ENCODE data around the gene TNS1. TPM values are rescaled to one million over a fixed set of nuclear protein-coding genes. Genes with fewer than 3 reads are reported as not detected.
A peak's percentile ranks its signal among the peaks of the same experiment; 100 is the strongest.
"Not testable (repeated sequence)": the region's sequence is repeated elsewhere in the genome, so short reads cannot be mapped to it uniquely, and the experiment has no call there.

The TNS1 gene
- total and polyA plus RNA-seq, 5 donors = 243 to 647 (median 513) TPM

DNA sequence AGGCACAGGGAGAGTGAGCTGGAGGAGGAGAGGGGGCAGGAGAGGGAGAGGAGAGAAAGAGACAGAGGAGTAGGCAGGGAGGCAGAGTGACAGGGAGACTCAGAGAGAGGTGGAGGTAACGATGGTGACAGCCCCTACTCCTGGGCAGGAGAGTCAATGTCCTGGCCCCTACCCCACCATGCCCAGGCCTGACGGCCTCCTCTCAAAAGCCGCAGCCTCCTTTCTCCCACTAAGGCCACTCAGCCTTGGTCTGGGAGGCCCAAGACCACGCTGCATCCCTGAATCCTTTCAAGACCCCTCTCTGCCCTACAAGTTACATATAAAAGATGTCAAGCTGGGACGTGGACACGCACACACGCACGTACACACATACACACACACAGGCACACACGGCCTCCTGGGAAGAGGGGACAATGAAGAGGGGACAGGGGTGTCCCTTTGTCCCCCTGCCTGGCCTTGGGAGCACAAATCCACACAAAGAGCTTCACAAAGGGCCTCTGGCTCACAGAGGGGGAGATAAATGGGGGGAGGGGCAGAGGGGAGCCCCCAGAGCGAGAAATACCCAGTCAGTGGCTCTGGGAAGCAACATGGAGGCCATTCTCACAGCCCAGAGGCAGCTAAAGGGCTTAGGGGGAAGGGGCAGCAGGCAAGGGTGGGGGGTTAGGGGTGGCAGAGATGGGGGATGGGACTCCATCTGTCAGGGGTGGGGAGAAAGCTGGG, 19.5 kb upstream of the TNS1 start:
- intact Hi-C loops (cut with DNase I) = no loop called here
- Histone ChIP-seq H3K4me1 (ENCODE audit: control insufficient read depth, insufficient read depth, low read length) (peaks cover 15% of the 10 kb centered on the region), H3K27me3 (ENCODE audit: control insufficient read depth, insufficient read depth) (no peaks in the 10 kb centered on the region), H3K9me3 (ENCODE audit: control insufficient read depth, low read length) (no peaks in the 10 kb centered on the region), H3K4me3 (ENCODE audit: low read length) (no peak overlapping the region), H3K27ac (ENCODE audit: low read length) (peak overlapping the region; percentile 71)
- no peak for DNase-seq
- 94% methylated on average over 10 of the region's 10 CpGs for WGBS
- ATAC-seq = no peak

DNA sequence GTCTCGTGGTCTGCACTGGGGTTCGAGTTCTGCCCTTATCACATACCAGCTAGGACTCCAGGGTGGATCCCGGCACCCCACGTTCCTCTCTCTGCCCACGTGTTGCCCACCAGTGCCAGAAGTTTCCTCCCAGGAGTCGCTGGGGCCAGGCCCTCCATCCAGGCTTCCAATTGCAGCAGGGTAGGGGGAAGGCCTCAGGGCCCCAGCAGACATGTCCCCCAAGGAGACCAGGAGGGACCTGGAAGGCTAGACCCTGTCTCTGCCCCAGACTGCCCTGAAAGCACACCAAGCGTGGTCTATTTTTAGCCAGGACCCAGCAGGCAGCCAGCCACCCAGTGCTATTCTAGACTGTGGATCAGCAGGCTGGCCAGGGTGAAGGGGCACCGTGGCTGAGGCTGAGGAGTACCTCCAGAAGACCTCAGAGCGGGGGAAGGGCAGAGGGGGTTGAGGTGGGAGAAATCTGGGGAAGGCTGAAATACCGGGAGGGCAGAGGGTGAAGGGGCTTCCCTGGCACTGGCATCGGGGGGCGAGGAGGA, 18.8 kb upstream of the TNS1 start:
- Histone ChIP-seq H3K27ac (ENCODE audit: low read length) (peak overlapping the region; percentile 71), H3K9me3 (ENCODE audit: control insufficient read depth, low read length) (no peaks in the 10 kb centered on the region), H3K4me1 (ENCODE audit: control insufficient read depth, insufficient read depth, low read length) (peaks cover 22% of the 10 kb centered on the region), H3K27me3 (ENCODE audit: control insufficient read depth, insufficient read depth) (no peaks in the 10 kb centered on the region), H3K4me3 (ENCODE audit: low read length) (no peak overlapping the region)
- intact Hi-C loops (cut with DNase I) = no loop called here
- ATAC-seq (peak; percentile 51 to 66), DNase-seq (peak in 2 of 3 donors; percentile 83)
- WGBS = 68% methylated on average over 12 of the region's 12 CpGs

DNA sequence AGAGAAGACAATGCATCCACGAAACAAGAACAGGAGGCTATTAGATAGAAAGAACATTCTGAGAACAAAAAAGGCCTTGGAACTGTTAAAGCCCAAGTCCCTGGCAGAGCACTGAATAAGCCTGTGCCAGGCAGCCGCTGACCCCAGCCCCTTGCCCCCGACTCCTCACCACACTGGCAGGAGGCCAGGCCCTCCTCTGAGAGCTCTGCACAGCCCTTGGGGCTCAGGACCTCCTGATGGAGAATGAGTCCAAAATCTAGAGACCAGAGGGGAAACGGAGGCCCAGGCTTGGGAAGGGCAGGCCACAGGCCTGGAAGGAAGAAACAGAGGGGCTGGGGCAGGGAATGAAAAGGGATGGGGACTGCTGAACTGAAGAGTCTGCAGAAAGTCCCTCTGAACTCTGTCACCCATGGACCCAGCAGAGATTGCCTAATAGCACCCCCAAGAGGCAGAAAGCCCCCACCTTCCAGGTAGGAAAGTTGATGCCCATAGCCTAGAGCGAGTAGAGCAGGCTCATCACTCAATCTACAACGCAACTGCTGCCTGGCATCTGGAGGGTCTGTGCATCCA, 18.3 kb upstream of the TNS1 start:
- Histone ChIP-seq H3K27me3 (ENCODE audit: control insufficient read depth, insufficient read depth) (no peaks in the 10 kb centered on the region), H3K4me3 (ENCODE audit: low read length) (no peak overlapping the region), H3K9me3 (ENCODE audit: control insufficient read depth, low read length) (no peaks in the 10 kb centered on the region), H3K4me1 (ENCODE audit: control insufficient read depth, insufficient read depth, low read length) (peaks cover 25% of the 10 kb centered on the region), H3K27ac (ENCODE audit: low read length) (peak overlapping the region; percentile 26)
- 81% methylated on average over 6 of the region's 6 CpGs for WGBS
- intact Hi-C loops (cut with DNase I) = no loop called here
- ATAC-seq = no peak
- DNase-seq = peak in 1 of 3 donors; percentile 43

GRCh38 chr2:218020281-218020680, 17.5 kb upstream of the TNS1 start:
- H3K27me3 ChIP-seq (ENCODE audit: control insufficient read depth, insufficient read depth) = no peaks in the 10 kb centered on the region
- H3K9me3 ChIP-seq (ENCODE audit: control insufficient read depth, low read length) = no peaks in the 10 kb centered on the region
- H3K4me1 ChIP-seq (ENCODE audit: control insufficient read depth, insufficient read depth, low read length) = peaks cover 25% of the 10 kb centered on the region
- H3K27ac ChIP-seq (ENCODE audit: low read length) = no peak overlapping the region
- 88% methylated on average over 5 of the region's 5 CpGs for WGBS
- H3K4me3 ChIP-seq (ENCODE audit: low read length) = no peak overlapping the region
- ATAC-seq (no peak), DNase-seq (no peak)
- intact Hi-C loops (cut with DNase I) = no loop called here

DNA sequence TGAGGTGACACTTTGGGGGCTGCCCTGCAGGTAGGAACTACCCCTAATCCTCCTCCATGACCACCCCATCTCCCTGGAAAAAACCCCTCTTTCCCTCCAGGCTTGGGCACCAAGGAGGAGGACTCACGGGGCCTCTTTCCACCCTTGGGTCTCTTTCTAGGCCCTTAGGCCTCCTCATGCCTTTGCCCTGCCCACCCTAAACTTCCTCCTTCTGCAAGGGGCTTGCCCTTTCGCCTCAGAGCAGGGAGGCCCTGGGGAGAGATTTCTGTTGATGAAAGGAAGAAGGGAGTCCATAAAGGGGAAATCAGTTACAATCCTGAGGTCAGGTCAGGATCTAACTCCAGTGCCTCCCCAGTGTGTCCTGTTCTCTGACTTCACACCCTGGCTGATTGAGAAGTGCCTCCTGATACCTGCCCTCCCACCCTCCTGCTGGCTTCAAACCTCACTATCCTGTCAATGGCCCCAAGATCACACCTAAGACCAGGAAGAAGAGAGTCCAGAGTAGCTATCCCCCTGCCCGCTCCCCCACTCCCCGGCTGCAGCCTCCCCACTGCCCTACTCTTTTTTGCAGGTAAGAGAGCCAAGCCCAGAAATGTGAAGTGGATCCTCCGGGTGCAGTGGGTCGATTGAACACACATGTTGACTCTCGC, 16.7 kb upstream of the TNS1 start:
- Histone ChIP-seq H3K4me3 (ENCODE audit: low read length) (no peak overlapping the region), H3K9me3 (ENCODE audit: control insufficient read depth, low read length) (no peaks in the 10 kb centered on the region), H3K27ac (ENCODE audit: low read length) (no peak overlapping the region), H3K27me3 (ENCODE audit: control insufficient read depth, insufficient read depth) (no peaks in the 10 kb centered on the region), H3K4me1 (ENCODE audit: control insufficient read depth, insufficient read depth, low read length) (peaks cover 25% of the 10 kb centered on the region)
- DNase-seq = no peak
- WGBS = 91% methylated on average over 7 of the region's 7 CpGs
- no peak for ATAC-seq
- intact Hi-C loops (cut with DNase I) = no loop called here

DNA sequence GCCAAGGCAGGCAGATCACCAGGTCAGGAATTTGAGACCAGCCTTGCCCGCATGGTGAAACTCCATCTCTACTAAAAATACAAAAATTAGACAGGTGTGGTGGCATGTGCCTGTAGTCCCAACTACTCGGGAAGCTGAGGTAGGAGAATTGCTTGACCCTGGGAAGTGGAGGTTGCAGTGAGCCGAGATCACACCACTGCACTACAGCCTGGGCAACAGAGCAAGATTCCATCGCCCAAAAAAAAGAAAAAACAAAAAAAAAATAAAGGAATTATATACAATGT, 16.0 kb upstream of the TNS1 start:
- DNase-seq; intact Hi-C loops (cut with DNase I); H3K27me3 ChIP-seq (ENCODE audit: control insufficient read depth, insufficient read depth); H3K4me3 ChIP-seq (ENCODE audit: low read length); ATAC-seq; H3K9me3 ChIP-seq (ENCODE audit: control insufficient read depth, low read length): not testable (repeated sequence)
- WGBS = 92% methylated on average over 4 of the region's 4 CpGs
- Histone ChIP-seq H3K4me1 (ENCODE audit: control insufficient read depth, insufficient read depth, low read length) (peaks cover 22% of the 10 kb centered on the region), H3K27ac (ENCODE audit: low read length) (peak overlapping the region; percentile 34)

DNA sequence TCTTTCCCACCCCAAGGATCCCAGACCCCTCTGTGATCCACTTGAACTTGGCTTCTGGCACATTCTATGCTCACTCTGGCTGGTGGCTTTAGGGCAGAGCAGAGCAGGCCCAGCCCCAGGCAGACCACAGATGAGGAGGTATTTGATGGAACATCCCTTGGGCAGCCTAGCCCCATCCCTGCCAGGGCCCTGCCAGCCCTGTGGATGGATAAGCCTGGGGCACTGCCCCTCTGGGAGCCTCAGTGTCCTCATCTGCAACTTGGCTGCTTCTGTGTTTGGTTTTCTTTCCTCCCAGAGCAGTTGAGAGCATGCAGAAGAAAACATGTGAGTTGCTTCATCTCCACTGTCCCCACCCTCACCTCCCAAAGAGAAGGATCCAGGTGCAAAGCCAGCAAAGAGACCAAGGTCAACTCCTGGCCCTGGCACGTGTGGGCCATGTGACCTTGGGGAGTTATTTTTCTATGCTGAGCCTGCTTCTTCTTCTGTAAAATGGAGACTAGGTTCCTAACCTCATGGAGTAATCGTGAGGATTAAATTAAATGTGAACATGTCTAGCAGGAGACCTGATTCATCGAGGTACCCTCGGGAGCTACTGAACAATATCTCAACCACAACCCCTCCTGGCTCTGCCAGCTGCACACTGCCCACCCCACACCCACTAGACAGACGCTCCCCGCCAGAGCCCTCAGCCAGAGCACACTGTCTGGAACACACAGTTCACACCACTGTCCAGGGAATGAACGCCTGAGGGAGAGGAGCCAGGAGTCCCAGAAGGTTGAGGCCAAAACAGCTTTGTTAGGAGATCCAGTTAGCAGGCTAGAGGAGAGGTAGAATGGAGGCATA, 14.6 kb upstream of the TNS1 start:
- peaks cover 22% of the 10 kb centered on the region for H3K4me1 ChIP-seq (ENCODE audit: control insufficient read depth, insufficient read depth, low read length)
- no peak overlapping the region for H3K4me3 ChIP-seq (ENCODE audit: low read length)
- ATAC-seq (peak; percentile 77 to 85), DNase-seq (peak; percentile 71 to 89 (median 80))
- intact Hi-C loops (cut with DNase I) = no loop called here
- WGBS = 38% methylated on average over 7 of the region's 7 CpGs
- peak overlapping the region; percentile 63 for H3K27ac ChIP-seq (ENCODE audit: low read length)
- H3K9me3 ChIP-seq (ENCODE audit: control insufficient read depth, low read length) = no peaks in the 10 kb centered on the region
- H3K27me3 ChIP-seq (ENCODE audit: control insufficient read depth, insufficient read depth) = no peaks in the 10 kb centered on the region

- ATAC-seq (no peak), DNase-seq (no peak)
- 88% methylated on average over 4 of the region's 4 CpGs for whole genome bisulfite sequencing
- H3K27me3 ChIP-seq (ENCODE audit: control insufficient read depth, insufficient read depth) = no peaks in the 10 kb centered on the region
- H3K4me3 ChIP-seq (ENCODE audit: low read length) = no peak overlapping the region
- peaks cover 22% of the 10 kb centered on the region for H3K4me1 ChIP-seq (ENCODE audit: control insufficient read depth, insufficient read depth, low read length)
- H3K9me3 ChIP-seq (ENCODE audit: control insufficient read depth, low read length) = no peaks in the 10 kb centered on the region
- H3K27ac ChIP-seq (ENCODE audit: low read length) = no peak overlapping the region
- intact Hi-C loops (cut with DNase I) = no loop called here
Measured at GRCh38 chr2:218016810-218017209, 14.0 kb upstream of the TNS1 start.

GRCh38 chr2:218015586-218016521, 13.1 kb upstream of the TNS1 start:
- H3K9me3 ChIP-seq (ENCODE audit: control insufficient read depth, low read length) = no peaks in the 10 kb centered on the region
- H3K4me1 ChIP-seq (ENCODE audit: control insufficient read depth, insufficient read depth, low read length) = peaks cover 22% of the 10 kb centered on the region
- intact Hi-C loops (cut with DNase I) = no loop called here
- DNase-seq (peak in 2 of 3 donors; percentile 58 to 60), ATAC-seq (no peak)
- no peak overlapping the region for H3K4me3 ChIP-seq (ENCODE audit: low read length)
- H3K27ac ChIP-seq (ENCODE audit: low read length) = no peak overlapping the region
- H3K27me3 ChIP-seq (ENCODE audit: control insufficient read depth, insufficient read depth) = no peaks in the 10 kb centered on the region
- WGBS = 52% methylated on average over 11 of the region's 11 CpGs
